ENCODE results near the gene ZNF565.
"Not testable (repeated sequence)": the region's sequence is repeated elsewhere in the genome, so short reads cannot be mapped to it uniquely, and the experiment has no call there.

ZNF565 gene

GRCh38 chr19:36212895-36213294, 1.6 kb downstream of the ZNF565 start:
- DNase-seq (ENCODE audit: low spot score) = no peak

GRCh38 chr19:36210497-36210896, 4.0 kb downstream of the ZNF565 start:
- no peak for DNase-seq (ENCODE audit: low spot score)

- no peak for DNase-seq (ENCODE audit: low spot score)
These were observed 5.1 kb downstream of the ZNF565 start for GRCh38 chr19:36209372-36209771.

- DNase-seq (ENCODE audit: low spot score) = no peak
These were observed 6.7 kb downstream of the ZNF565 start for GRCh38 chr19:36207605-36208252.

GRCh38 chr19:36203293-36203692, 11.2 kb downstream of the ZNF565 start:
- no peak for DNase-seq (ENCODE audit: low spot score)

- no peak for DNase-seq (ENCODE audit: low spot score)
These were observed 12.8 kb downstream of the ZNF565 start for GRCh38 chr19:36201684-36202083.

GRCh38 chr19:36198119-36198518, 16.3 kb downstream of the ZNF565 start:
- no peak for DNase-seq (ENCODE audit: low spot score)

- no peak for DNase-seq (ENCODE audit: low spot score)
These were observed 18.2 kb downstream of the ZNF565 start for GRCh38 chr19:36196249-36196648.

GRCh38 chr19:36186722-36187121, 27.7 kb downstream of the ZNF565 start:
- DNase-seq (ENCODE audit: low spot score) = not testable (repeated sequence)

GRCh38 chr19:36183245-36183628, 31.2 kb downstream of the ZNF565 start:
- DNase-seq (ENCODE audit: low spot score) = no peak

- no peak for DNase-seq (ENCODE audit: low spot score)
These were observed 31.7 kb downstream of the ZNF565 start for GRCh38 chr19:36182612-36183244.

- DNase-seq (ENCODE audit: low spot score) = not testable (repeated sequence)
These were observed 35.4 kb downstream of the ZNF565 start for GRCh38 chr19:36179077-36179476.

GRCh38 chr19:36173846-36174245, 40.6 kb downstream of the ZNF565 start:
- DNase-seq (ENCODE audit: low spot score) = not testable (repeated sequence)

GRCh38 chr19:36172852-36173251, 41.6 kb downstream of the ZNF565 start:
- DNase-seq (ENCODE audit: low spot score) = no peak

GRCh38 chr19:36169084-36169760, 45.2 kb downstream of the ZNF565 start:
- DNase-seq (ENCODE audit: low spot score) = no peak

GRCh38 chr19:36163813-36164212, 50.7 kb downstream of the ZNF565 start:
- DNase-seq (ENCODE audit: low spot score) = no peak

GRCh38 chr19:36160821-36161596, 53.5 kb downstream of the ZNF565 start:
- no peak for DNase-seq (ENCODE audit: low spot score)

- DNase-seq (ENCODE audit: low spot score) = no peak
These were observed 61.3 kb downstream of the ZNF565 start for GRCh38 chr19:36153126-36153525.

GRCh38 chr19:36152352-36153091, 61.9 kb downstream of the ZNF565 start, which contains the start of gene COX7A1:
COX7A1 (minus strand) TSS chr19:36152447; CDS start chr19:36152407, 40 bp downstream.
- DNase-seq (ENCODE audit: low spot score) = no peak

GRCh38 chr19:36152019-36152351, 62.5 kb downstream of the ZNF565 start:
- no peak for DNase-seq (ENCODE audit: low spot score)

GRCh38 chr19:36151144-36152018, 63.1 kb downstream of the ZNF565 start:
- no peak for DNase-seq (ENCODE audit: low spot score)
